SK-N-DZ (cell line): Measurements from ENCODE around the gene UTF1.

Experiments
- DNase-seq: peaks from one replicate; pipeline ENCODE4 v3.0.0-alpha.2; 2015; ENCODE audit warnings: low spot score

Gene UTF1

GRCh38 chr10:133277277-133277992 lies 47.4 kb downstream of the UTF1 start:
- DNase-seq, result no peak

- no peak for DNase-seq
Observed at GRCh38 chr10:133277993-133278576, 48.1 kb downstream of the UTF1 start.

GRCh38 chr10:133278577-133279265 lies 48.7 kb downstream of the UTF1 start:
- DNase-seq, result no peak

DNA sequence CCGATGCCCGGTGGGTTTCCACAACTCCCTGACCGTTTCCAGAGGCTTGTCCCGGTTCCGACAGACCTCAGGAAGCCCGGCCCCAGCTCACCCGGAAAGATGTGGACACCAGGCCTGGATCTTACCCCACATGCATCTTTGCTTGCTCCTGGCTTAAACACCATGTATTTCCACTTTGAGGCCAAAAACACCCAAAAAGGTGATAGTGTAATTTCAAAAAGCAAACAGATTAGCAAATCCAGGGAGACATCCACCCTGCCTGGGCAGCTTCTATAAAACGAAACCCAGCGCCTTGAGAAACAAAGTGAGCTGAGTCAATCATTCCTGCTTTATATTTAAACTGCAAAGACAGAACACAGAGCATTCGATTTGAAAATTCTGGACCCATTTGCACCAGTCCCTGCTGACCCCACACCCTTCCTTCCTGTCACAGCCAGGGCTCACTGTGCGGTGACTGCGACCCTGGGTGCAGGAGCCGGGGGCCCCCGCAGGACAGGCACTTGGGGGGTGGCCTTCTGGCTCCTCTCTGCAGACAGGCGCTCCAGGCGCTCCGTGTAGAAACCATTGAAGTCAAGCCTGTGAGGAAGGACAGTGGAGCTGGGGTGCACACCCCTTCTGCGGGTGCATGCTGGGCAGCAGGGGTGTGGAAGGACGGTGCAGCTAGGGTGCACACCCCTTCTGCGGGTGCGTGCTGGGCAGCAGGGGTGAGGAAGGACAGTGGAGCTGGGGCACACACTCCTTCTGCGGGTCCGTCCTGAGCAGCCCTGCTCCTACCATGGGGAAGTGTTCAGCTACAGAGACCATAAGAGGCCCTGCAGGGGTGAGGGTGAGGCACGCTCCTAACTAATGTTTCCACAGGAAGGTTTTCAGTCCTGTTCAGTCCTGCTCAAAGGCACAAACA lies 49.6 kb downstream of the UTF1 start:
- no peak for DNase-seq

DNA sequence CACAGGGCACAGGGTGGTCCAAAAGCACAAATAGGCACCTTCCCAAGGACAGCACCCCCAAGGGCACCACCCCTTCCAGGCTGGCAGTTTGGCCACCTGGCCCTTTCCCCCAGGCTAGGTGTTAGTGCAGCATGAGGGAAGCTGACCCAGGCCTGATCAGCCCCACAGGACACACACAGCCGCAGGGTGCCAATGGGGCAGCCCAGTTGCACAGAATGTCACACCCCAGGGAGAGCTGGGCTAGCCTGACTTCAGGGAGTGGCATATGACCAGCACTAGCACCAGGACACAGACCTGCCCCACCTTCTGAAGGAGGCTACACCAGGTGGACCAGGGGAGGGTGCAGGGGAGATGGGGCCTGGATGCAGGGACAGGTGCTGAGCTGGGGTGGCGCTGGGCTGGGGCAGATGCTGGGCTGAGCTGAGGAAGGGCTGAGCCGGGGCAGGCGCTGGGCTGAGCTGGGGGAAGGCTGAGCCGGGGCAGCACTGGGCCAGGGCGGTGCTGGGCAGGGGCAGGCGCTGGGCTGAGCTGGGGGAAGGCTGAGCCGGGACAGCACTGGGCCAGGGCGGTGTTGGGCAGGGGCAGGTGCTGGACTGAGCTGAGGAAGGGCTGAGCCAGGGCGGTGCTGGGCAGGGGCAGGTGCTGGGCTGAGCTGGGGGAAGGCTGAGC lies 50.5 kb downstream of the UTF1 start:
- DNase-seq, result no peak

DNA sequence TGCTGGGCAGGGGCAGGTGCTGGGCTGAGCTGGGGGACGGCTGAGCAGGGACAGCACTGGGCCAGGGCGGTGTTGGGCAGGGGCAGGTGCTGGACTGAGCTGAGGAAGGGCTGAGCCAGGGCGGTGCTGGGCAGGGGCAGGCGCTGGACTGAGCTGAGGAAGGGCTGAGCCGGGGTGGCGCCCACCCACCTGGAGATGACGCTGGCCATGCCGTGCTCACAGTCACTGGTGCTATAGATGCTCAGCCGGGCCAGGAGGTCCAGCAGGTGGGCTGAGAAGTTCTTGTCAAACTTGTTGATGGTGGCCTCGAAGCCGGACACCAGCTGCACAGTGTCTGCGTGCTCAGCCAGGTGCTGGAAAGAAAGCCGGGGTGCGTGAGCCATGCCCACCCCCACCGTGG lies 51.1 kb downstream of the UTF1 start:
- DNase-seq, result no peak
